ENCODE measurements around the gene CENPU.

Gene CENPU

DNA sequence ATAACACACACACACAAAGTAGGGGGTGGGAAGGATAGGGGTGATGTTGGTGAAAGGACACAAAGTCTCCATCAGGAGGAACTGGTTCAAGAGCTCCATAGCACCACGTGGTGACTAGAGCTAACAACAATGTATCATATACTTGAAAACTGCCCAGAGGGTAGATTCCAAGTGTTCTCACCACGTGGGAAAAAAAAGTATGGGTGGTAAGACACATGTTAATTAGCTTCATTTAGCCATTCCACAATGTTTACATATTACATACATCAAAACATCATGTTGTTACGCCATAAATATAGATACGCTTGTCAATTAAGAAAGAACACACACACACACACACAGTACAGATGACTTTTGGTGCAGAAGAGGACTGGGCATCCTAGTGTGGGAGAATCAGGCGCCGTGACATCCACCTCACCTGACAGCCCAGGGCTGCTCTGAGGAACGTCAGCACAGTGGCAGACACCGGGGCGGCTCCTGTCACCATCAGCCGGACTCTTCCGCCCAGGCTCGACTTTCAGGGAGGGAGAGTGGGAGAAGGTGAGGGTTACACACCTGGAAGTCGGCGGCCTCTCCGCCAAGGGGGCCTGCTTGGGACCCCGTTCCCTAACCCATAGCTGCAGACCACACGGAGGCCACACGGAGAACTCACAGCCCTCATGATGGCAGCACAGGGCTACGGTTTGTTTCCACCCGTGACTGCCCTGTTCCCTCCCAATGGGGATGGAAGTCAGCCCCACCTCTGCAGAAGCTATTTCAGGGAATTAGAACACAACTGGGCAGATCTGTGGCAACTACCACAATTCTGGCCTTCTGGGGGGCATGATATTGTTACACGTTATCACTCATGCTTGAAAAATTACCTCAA lies 31.8 kb upstream of the CENPU start:
- TF ChIP-seq TEAD4 (IDR thresholded peaks at IDR 0.05) (no peak), TAF1 (IDR thresholded peaks at IDR 0.05; ENCODE audit: low read depth) (no peak), CEBPB (IDR thresholded peaks at IDR 0.05) (no peak), CREB1 (IDR thresholded peaks at IDR 0.05; ENCODE audit: low read depth) (no peak), TCF12 (IDR thresholded peaks at IDR 0.05; ENCODE audit: low read depth) (no peak), FOXM1 (IDR thresholded peaks at IDR 0.05; ENCODE audit: borderline replicate concordance, low read depth) (no peak)
- TF ChIP-seq, protein P1, sequence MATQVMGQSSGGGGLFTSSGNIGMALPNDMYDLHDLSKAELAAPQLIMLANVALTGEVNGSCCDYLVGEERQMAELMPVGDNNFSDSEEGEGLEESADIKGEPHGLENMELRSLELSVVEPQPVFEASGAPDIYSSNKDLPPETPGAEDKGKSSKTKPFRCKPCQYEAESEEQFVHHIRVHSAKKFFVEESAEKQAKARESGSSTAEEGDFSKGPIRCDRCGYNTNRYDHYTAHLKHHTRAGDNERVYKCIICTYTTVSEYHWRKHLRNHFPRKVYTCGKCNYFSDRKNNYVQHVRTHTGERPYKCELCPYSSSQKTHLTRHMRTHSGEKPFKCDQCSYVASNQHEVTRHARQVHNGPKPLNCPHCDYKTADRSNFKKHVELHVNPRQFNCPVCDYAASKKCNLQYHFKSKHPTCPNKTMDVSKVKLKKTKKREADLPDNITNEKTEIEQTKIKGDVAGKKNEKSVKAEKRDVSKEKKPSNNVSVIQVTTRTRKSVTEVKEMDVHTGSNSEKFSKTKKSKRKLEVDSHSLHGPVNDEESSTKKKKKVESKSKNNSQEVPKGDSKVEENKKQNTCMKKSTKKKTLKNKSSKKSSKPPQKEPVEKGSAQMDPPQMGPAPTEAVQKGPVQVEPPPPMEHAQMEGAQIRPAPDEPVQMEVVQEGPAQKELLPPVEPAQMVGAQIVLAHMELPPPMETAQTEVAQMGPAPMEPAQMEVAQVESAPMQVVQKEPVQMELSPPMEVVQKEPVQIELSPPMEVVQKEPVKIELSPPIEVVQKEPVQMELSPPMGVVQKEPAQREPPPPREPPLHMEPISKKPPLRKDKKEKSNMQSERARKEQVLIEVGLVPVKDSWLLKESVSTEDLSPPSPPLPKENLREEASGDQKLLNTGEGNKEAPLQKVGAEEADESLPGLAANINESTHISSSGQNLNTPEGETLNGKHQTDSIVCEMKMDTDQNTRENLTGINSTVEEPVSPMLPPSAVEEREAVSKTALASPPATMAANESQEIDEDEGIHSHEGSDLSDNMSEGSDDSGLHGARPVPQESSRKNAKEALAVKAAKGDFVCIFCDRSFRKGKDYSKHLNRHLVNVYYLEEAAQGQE (IDR thresholded peaks at IDR 0.05; ENCODE audit: low read depth): no peak

DNA sequence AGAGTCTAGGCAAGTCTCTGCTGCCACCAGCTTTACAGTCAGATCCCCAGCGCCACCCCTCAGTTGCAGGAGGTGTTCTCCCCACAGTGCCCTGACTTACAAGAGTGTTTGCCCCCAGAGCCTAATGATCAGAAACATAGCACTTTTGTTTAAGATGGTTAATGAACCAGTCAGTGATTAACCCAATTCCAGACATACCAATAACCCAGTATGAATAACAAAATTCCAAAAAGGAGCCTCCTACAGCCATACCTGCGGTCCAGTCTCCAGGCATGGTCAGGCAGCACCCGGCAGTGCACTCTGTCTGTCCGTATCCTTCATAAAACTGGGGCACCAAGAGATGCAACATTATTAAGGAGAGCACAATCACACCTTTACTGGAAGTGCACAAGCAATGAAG lies 30.7 kb upstream of the CENPU start:
- no peak for TF ChIP-seq CEBPB (IDR thresholded peaks at IDR 0.05)
- TF ChIP-seq TAF1 (IDR thresholded peaks at IDR 0.05; ENCODE audit: low read depth): no peak
- TF ChIP-seq EGR1 (IDR thresholded peaks at IDR 0.05): no peak
- no peak for TF ChIP-seq ZBTB7A (IDR thresholded peaks at IDR 0.05; ENCODE audit: low read depth)
- TF ChIP-seq, protein P2, sequence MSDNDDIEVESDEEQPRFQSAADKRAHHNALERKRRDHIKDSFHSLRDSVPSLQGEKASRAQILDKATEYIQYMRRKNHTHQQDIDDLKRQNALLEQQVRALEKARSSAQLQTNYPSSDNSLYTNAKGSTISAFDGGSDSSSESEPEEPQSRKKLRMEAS (IDR thresholded peaks at IDR 0.05): no peak
- TF ChIP-seq, protein P3, sequence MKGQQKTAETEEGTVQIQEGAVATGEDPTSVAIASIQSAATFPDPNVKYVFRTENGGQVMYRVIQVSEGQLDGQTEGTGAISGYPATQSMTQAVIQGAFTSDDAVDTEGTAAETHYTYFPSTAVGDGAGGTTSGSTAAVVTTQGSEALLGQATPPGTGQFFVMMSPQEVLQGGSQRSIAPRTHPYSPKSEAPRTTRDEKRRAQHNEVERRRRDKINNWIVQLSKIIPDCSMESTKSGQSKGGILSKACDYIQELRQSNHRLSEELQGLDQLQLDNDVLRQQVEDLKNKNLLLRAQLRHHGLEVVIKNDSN (IDR thresholded peaks at IDR 0.05): no peak
- TF ChIP-seq, protein P1 (IDR thresholded peaks at IDR 0.05; ENCODE audit: low read depth): no peak
- no peak for TF ChIP-seq TEAD4 (IDR thresholded peaks at IDR 0.05)
- TF ChIP-seq FOXM1 (IDR thresholded peaks at IDR 0.05; ENCODE audit: borderline replicate concordance, low read depth): no peak
- no peak for TF ChIP-seq TCF12 (IDR thresholded peaks at IDR 0.05; ENCODE audit: low read depth)
- TF ChIP-seq EP300 (IDR thresholded peaks at IDR 0.05; ENCODE audit: borderline replicate concordance): no peak
- TF ChIP-seq CREB1 (IDR thresholded peaks at IDR 0.05; ENCODE audit: low read depth): no peak
- TF ChIP-seq RAD21 (IDR thresholded peaks at IDR 0.05; ENCODE audit: low read depth): no peak
- no peak for TF ChIP-seq NFIC (IDR thresholded peaks at IDR 0.05)
- no peak for TF ChIP-seq YY1 (IDR thresholded peaks at IDR 0.05; ENCODE audit: low read depth)

DNA sequence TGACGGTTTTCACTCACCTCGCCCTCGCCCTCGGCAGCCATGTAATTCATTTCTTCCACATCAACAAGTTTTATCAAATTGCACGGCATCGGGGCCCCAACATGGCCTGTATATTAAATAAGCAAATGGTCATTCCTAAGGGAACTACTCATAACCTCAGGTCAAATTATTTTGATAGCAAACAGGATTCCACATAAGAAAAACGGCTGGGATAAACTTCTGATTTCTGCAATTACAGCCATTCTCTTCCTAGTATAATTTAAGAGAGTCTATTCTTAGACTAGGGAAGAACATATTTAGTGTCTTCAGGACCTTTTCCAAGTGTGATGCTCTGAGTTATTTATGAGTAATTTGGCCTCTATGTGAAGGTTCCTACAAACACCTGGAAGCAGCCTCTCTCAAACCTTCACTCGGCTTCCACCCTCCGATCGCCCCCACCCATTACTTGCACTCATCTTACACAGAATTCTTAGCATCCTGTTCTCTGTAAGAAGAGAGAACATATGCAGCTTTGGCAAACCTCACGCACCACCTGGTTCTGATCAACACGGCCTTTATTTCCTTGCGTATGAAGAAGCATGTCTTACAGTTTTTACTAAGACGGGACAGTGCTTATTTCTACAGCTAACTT lies 29.4 kb upstream of the CENPU start:
- TF ChIP-seq FOXM1 (IDR thresholded peaks at IDR 0.05; ENCODE audit: borderline replicate concordance, low read depth): no peak
- TF ChIP-seq EP300 (IDR thresholded peaks at IDR 0.05; ENCODE audit: borderline replicate concordance): no peak
- no peak for TF ChIP-seq TCF12 (IDR thresholded peaks at IDR 0.05; ENCODE audit: low read depth)
- TF ChIP-seq TAF1 (IDR thresholded peaks at IDR 0.05; ENCODE audit: low read depth): no peak
- TF ChIP-seq, protein P1 (IDR thresholded peaks at IDR 0.05; ENCODE audit: low read depth): no peak
- no peak for TF ChIP-seq ZBTB7A (IDR thresholded peaks at IDR 0.05; ENCODE audit: low read depth)
- no peak for TF ChIP-seq EGR1 (IDR thresholded peaks at IDR 0.05)
- TF ChIP-seq TEAD4 (IDR thresholded peaks at IDR 0.05): no peak
- no peak for TF ChIP-seq CREB1 (IDR thresholded peaks at IDR 0.05; ENCODE audit: low read depth)
- TF ChIP-seq, protein P3 (IDR thresholded peaks at IDR 0.05): no peak
- TF ChIP-seq CEBPB (IDR thresholded peaks at IDR 0.05): no peak
- TF ChIP-seq YY1 (IDR thresholded peaks at IDR 0.05; ENCODE audit: low read depth): no peak
- TF ChIP-seq NFIC (IDR thresholded peaks at IDR 0.05): no peak
- TF ChIP-seq RAD21 (IDR thresholded peaks at IDR 0.05; ENCODE audit: low read depth): no peak
- TF ChIP-seq, protein P2 (IDR thresholded peaks at IDR 0.05): no peak
